Measurements from ENCODE around the gene PRKCG.

DNA sequence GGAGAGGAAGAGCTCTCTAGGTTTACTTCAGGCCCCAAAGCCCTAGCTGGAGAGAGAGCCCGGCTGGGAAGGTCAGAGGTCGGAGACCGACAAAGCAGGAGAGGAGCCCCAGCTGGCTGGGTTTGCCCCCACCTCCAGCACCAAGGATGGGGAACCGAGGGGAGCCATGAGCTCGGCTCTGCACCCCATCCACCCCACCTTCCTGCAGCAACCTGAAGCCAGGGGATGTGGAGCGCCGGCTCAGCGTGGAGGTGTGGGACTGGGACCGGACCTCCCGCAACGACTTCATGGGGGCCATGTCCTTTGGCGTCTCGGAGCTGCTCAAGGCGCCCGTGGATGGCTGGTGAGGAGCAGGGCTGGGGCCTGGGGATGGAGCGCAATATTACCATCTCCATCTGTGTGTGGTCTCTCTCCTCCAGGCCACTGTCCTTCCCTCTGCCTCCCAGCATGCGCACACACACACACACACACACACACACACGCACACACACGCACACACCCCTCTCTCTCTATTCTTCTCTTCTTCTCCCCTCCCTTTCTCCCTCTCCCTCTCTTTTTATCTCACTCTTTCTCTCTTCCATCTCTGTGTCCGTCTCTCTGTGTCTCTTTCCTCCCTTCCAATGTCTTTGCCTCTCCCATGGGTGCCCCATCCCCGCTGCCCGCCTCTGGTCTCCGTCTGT is 10.4 kb downstream of the PRKCG start:
- TF ChIP-seq SP1 (IDR thresholded peaks at IDR 0.05; ENCODE audit: low read depth) (no peak), EGR1 (IDR thresholded peaks at IDR 0.05; ENCODE audit: low read depth) (no peak), POLR2A (IDR thresholded peaks at IDR 0.05; ENCODE audit: borderline replicate concordance, extremely low read depth, insufficient read depth, insufficient read length) (no peak), JUND (IDR thresholded peaks at IDR 0.05) (no peak), TCF7L2 (IDR thresholded peaks at IDR 0.05; ENCODE audit: borderline replicate concordance, extremely low read depth, insufficient read depth, insufficient read length) (no peak), POLR2AphosphoS5 (IDR thresholded peaks at IDR 0.05; ENCODE audit: low read depth, low read length) (no peak)
- TF ChIP-seq, protein P1, sequence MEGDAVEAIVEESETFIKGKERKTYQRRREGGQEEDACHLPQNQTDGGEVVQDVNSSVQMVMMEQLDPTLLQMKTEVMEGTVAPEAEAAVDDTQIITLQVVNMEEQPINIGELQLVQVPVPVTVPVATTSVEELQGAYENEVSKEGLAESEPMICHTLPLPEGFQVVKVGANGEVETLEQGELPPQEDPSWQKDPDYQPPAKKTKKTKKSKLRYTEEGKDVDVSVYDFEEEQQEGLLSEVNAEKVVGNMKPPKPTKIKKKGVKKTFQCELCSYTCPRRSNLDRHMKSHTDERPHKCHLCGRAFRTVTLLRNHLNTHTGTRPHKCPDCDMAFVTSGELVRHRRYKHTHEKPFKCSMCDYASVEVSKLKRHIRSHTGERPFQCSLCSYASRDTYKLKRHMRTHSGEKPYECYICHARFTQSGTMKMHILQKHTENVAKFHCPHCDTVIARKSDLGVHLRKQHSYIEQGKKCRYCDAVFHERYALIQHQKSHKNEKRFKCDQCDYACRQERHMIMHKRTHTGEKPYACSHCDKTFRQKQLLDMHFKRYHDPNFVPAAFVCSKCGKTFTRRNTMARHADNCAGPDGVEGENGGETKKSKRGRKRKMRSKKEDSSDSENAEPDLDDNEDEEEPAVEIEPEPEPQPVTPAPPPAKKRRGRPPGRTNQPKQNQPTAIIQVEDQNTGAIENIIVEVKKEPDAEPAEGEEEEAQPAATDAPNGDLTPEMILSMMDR (IDR thresholded peaks at IDR 0.05 in 2 of 3, conservative IDR thresholded peaks at IDR 0.05 in 1 of 3; ENCODE audit: borderline replicate concordance in 1 of 3, insufficient read depth in 1 of 3, low read depth in 2 of 3, low read length in 2 of 3) = no peak
